Liver (tissue), 9 donors: ENCODE measurements around the gene CAMKV. TPM values are rescaled to one million over a fixed set of nuclear protein-coding genes. Genes with fewer than 3 reads are reported as not detected.

ENCODE experiments used
- DNase-seq: peaks from one replicate; pipeline ENCODE4 v3.0.0-alpha.2; 2017; ENCODE audit warnings: low spot score
- H3K27ac ChIP-seq, 2 donors: one replicate each; pipeline ENCODE4 v1.7.0; 2013; ENCODE audit warnings: inconsistent platforms in 2 of 2, low read length in 2 of 2, control low read depth in 1 of 2, low read depth in 1 of 2, mild to moderate bottlenecking in 1 of 2
- H3K27me3 ChIP-seq, 4 donors: one replicate each; pipeline versions ENCODE4 v1.6.1 to v1.7.0; 2013; ENCODE audit warnings: low read length in 3 of 4, inconsistent platforms in 1 of 4, mild to moderate bottlenecking in 1 of 4, moderate library complexity in 1 of 4; ENCODE audit not compliant: control insufficient read depth in 4 of 4, insufficient read depth in 4 of 4
- H3K36me3 ChIP-seq, 4 donors: one replicate each; pipeline versions ENCODE4 v1.6.1 to v1.7.0; 2013; ENCODE audit warnings: low read length in 3 of 4, mild to moderate bottlenecking in 3 of 4, low read depth in 1 of 4, moderate library complexity in 1 of 4; ENCODE audit not compliant: control insufficient read depth in 4 of 4, insufficient read depth in 3 of 4
- H3K4me1 ChIP-seq, 4 donors: one replicate each; pipeline versions ENCODE4 v1.6.1 to v1.7.0; 2013; ENCODE audit warnings: low read length in 3 of 4, mild to moderate bottlenecking in 3 of 4, moderate library complexity in 1 of 4; ENCODE audit not compliant: control insufficient read depth in 4 of 4, insufficient read depth in 4 of 4
- H3K4me3 ChIP-seq, 3 donors: one replicate each; pipeline versions ENCODE4 v1.6.1 to v1.7.0; 2013; ENCODE audit warnings: low read length in 3 of 3, control low read depth in 1 of 3, low read depth in 1 of 3, mild to moderate bottlenecking in 1 of 3
- H3K9ac ChIP-seq, 2 donors: one replicate each; pipeline ENCODE4 v1.7.0; 2013; ENCODE audit warnings: low read length in 2 of 2, mild to moderate bottlenecking in 2 of 2, moderate library complexity in 2 of 2, control low read depth in 1 of 2, low read depth in 1 of 2
- H3K9me3 ChIP-seq, 4 donors: one replicate each; pipeline versions ENCODE4 v1.6.1 to v1.7.0; 2013; ENCODE audit warnings: low read length in 3 of 4; ENCODE audit not compliant: control insufficient read depth in 4 of 4
- ATF3 ChIP-seq: IDR thresholded peaks from 2 replicates; pipeline ENCODE4 v1.6.1; 2016; ENCODE audit warnings: antibody characterized with exemption
- CTCF ChIP-seq: fragments of 150-350 bp; IDR thresholded peaks from 2 replicates; pipeline ENCODE4 v1.5.1; 2017; ENCODE audit warnings: improper control_type of control experiment, low read depth, low read length; ENCODE audit not compliant: missing input control
- EGR1 ChIP-seq, 2 donors: IDR thresholded peaks; 2 replicates each; pipeline ENCODE4 v1.6.1; 2016 to 2018; ENCODE audit warnings: antibody characterized with exemption in 2 of 2, low read depth in 2 of 2
- FOXA2 ChIP-seq: IDR thresholded peaks from 2 replicates; pipeline ENCODE4 v1.6.1; 2016; ENCODE audit warnings: antibody characterized with exemption
- GABPA ChIP-seq, 2 donors: IDR thresholded peaks in 1 of 2; conservative IDR thresholded peaks in 1 of 2; 2 replicates each; pipeline ENCODE4 v1.6.1; 2016; ENCODE audit warnings: antibody characterized with exemption in 2 of 2, mild to moderate bottlenecking in 1 of 2, moderate library complexity in 1 of 2
- HNF4A ChIP-seq, 2 donors: conservative IDR thresholded peaks; 2 replicates each; pipeline ENCODE4 v1.6.1; 2016; ENCODE audit warnings: antibody characterized with exemption in 2 of 2, mild to moderate bottlenecking in 2 of 2
- JUND ChIP-seq, 2 donors: IDR thresholded peaks; 2 replicates each; pipeline ENCODE4 v1.6.1; 2016; ENCODE audit warnings: antibody characterized with exemption in 2 of 2
- MAX ChIP-seq: IDR thresholded peaks from 2 replicates; pipeline ENCODE4 v1.6.1; 2016; ENCODE audit warnings: antibody characterized with exemption
- RXRA ChIP-seq, 2 donors: IDR thresholded peaks; 2 replicates each; pipeline ENCODE4 v1.6.1; 2017 to 2018; ENCODE audit warnings: antibody characterized with exemption in 2 of 2, mild to moderate bottlenecking in 1 of 2
- SP1 ChIP-seq: IDR thresholded peaks from 2 replicates; pipeline ENCODE4 v1.6.1; 2018; ENCODE audit warnings: antibody characterized with exemption, mild to moderate bottlenecking
- YY1 ChIP-seq: IDR thresholded peaks from 2 replicates; pipeline ENCODE4 v1.6.1; 2016; ENCODE audit warnings: antibody characterized with exemption, mild to moderate bottlenecking
- ZBTB33 ChIP-seq: IDR thresholded peaks from 2 replicates; pipeline ENCODE4 v1.6.1; 2016; ENCODE audit warnings: antibody characterized with exemption
- WGBS: extraction: QIAGEN DNeasy Blood & Tissue Kit; methylation state at CpG from one replicate; pipeline ENCODE4 v1.1.7; 2013; 5-methylcytosine and 5-hydroxymethylcytosine counted together
- polyA plus RNA-seq, 2 donors: library from polyadenylated mRNA; stranded (reverse) in 1 of 2; unstranded in 1 of 2; fragments of 200-250 nt in 1 of 2; fragments of >200 nt in 1 of 2; fragmentation: Nextera tagmentation in 1 of 2; extraction: Ambion mirVana in 1 of 2; gene quantifications; one replicate each; pipeline versions ENCODE4 v1.2.1 to v1.2.3, GENCODE V29; 2013 to 2015
- total RNA-seq, 2 donors: library from RNA; depleted of rRNA; stranded (reverse); fragments of >200 nt; gene quantifications; one replicate each; pipeline ENCODE4 v1.2.3, GENCODE V29; 2014
- donor health status: healthy.
- donor health status: healthy.
- donor health status: healthy.
- donor health status: healthy.
- donor health status: healthy.

CAMKV gene
- total and polyA plus RNA-seq, 4 donors = not detected

- Histone ChIP-seq H3K27me3 (peaks cover 0 to 4% (median 3%) of the 10 kb centered on the region in 4 donors), H3K9ac (no peak overlapping the region), H3K4me3 (no peak overlapping the region), H3K36me3 (no peaks in the 10 kb centered on the region), H3K9me3 (no peaks in the 10 kb centered on the region), H3K4me1 (peaks cover 3 to 8% (median 6%) of the 10 kb centered on the region in 4 donors), H3K27ac (no peak overlapping the region)
- no peak for TF ChIP-seq JUND (IDR thresholded peaks at IDR 0.05)
- TF ChIP-seq SP1 = no peak
- TF ChIP-seq ATF3 = no peak
- TF ChIP-seq CTCF = no peak
- TF ChIP-seq FOXA2 = no peak
- TF ChIP-seq EGR1 (IDR thresholded peaks at IDR 0.05; ENCODE audit: low read depth in 2 of 2) = no peak
- TF ChIP-seq YY1 = no peak
- no peak for TF ChIP-seq ZBTB33
- TF ChIP-seq MAX = no peak
- no peak for TF ChIP-seq HNF4A (conservative IDR thresholded peaks at IDR 0.05)
- TF ChIP-seq GABPA (IDR thresholded peaks at IDR 0.05 in 1 of 2, conservative IDR thresholded peaks at IDR 0.05 in 1 of 2) = no peak
- no peak for TF ChIP-seq RXRA (IDR thresholded peaks at IDR 0.05)
- WGBS = 58% methylated on average over 7 of the region's 7 CpGs
- DNase-seq = no peak
Measured at GRCh38 chr3:49865198-49865784, 4.4 kb downstream of the CAMKV start.

GRCh38 chr3:49864505-49864904 lies 5.2 kb downstream of the CAMKV start:
- Histone ChIP-seq H3K27me3 (peaks cover 0 to 4% (median 3%) of the 10 kb centered on the region in 4 donors), H3K9me3 (no peaks in the 10 kb centered on the region), H3K27ac (no peak overlapping the region), H3K4me3 (no peak overlapping the region), H3K36me3 (no peaks in the 10 kb centered on the region), H3K9ac (no peak overlapping the region), H3K4me1 (peaks cover 2 to 8% (median 3%) of the 10 kb centered on the region in 4 donors)
- TF ChIP-seq SP1 (no peak), JUND (IDR thresholded peaks at IDR 0.05) (no peak), ATF3 (no peak), YY1 (no peak)
- DNase-seq = no peak
- 50% methylated on average over 5 of the region's 5 CpGs for WGBS
